ENCODE data around the gene MYG1. TPM values are rescaled to one million over a fixed set of nuclear protein-coding genes. Genes with fewer than 3 reads are reported as not detected.
A peak's percentile ranks its signal among the peaks of the same experiment; 100 is the strongest.
"Not testable (repeated sequence)": the region's sequence is repeated elsewhere in the genome, so short reads cannot be mapped to it uniquely, and the experiment has no call there.

Gene MYG1
- total RNA-seq, 1 experiment from 2014 or later: 53.1 TPM

- DNase-seq (ENCODE audit: low read depth): no peak
Observed at GRCh38 chr12:53326460-53327185, 27.1 kb downstream of the MYG1 start.

GRCh38 chr12:53327435-53328042, 28.0 kb downstream of the MYG1 start:
- peak; percentile 27 for DNase-seq (ENCODE audit: low read depth)

GRCh38 chr12:53328043-53328435, 28.5 kb downstream of the MYG1 start:
- no peak for DNase-seq (ENCODE audit: low read depth)

- DNase-seq (ENCODE audit: low read depth): no peak
Observed at GRCh38 chr12:53330671-53331070, 31.2 kb downstream of the MYG1 start.

- DNase-seq (ENCODE audit: low read depth): not testable (repeated sequence)
Observed at GRCh38 chr12:53332339-53332738, 32.8 kb downstream of the MYG1 start.

GRCh38 chr12:53332744-53333143, 33.2 kb downstream of the MYG1 start:
- DNase-seq (ENCODE audit: low read depth): no peak

- no peak for DNase-seq (ENCODE audit: low read depth)
Observed at GRCh38 chr12:53333289-53333688, 33.8 kb downstream of the MYG1 start.

GRCh38 chr12:53333845-53334244, 34.4 kb downstream of the MYG1 start:
- DNase-seq (ENCODE audit: low read depth): no peak

GRCh38 chr12:53334822-53335221, 35.3 kb downstream of the MYG1 start:
- DNase-seq (ENCODE audit: low read depth): no peak

- no peak for DNase-seq (ENCODE audit: low read depth)
Observed at GRCh38 chr12:53336181-53336681, 36.7 kb downstream of the MYG1 start, which contains the start of gene SP7. TSS of gene SP7 (minus strand) at chr12:53336354. CDS start at chr12:53335646, 708 bp downstream.

- no peak for DNase-seq (ENCODE audit: low read depth)
Observed at GRCh38 chr12:53338017-53338416, 38.5 kb downstream of the MYG1 start.

- DNase-seq (ENCODE audit: low read depth): no peak
Observed at GRCh38 chr12:53338916-53339315, 39.4 kb downstream of the MYG1 start.

- DNase-seq (ENCODE audit: low read depth): no peak
Observed at GRCh38 chr12:53340398-53340797, 40.9 kb downstream of the MYG1 start.

GRCh38 chr12:53343449-53343848, 44.0 kb downstream of the MYG1 start:
- no peak for DNase-seq (ENCODE audit: low read depth)

- no peak for DNase-seq (ENCODE audit: low read depth)
Observed at GRCh38 chr12:53343969-53344368, 44.5 kb downstream of the MYG1 start.

- DNase-seq (ENCODE audit: low read depth): no peak
Observed at GRCh38 chr12:53344487-53344823, 45.0 kb downstream of the MYG1 start.

GRCh38 chr12:53344824-53345485, 45.5 kb downstream of the MYG1 start:
- peak; percentile 74 for DNase-seq (ENCODE audit: low read depth)

GRCh38 chr12:53345486-53346188, 46.1 kb downstream of the MYG1 start:
- DNase-seq (ENCODE audit: low read depth): peak; percentile 54

GRCh38 chr12:53346491-53346890, 47.0 kb downstream of the MYG1 start:
- DNase-seq (ENCODE audit: low read depth): no peak

- DNase-seq (ENCODE audit: low read depth): no peak
Observed at GRCh38 chr12:53347905-53348304, 48.4 kb downstream of the MYG1 start.

- DNase-seq (ENCODE audit: low read depth): peak; percentile 83
Observed at GRCh38 chr12:53352331-53353256, 53.1 kb downstream of the MYG1 start.
